ENCODE results near the gene PLAAT2. TPM values are rescaled to one million over a fixed set of nuclear protein-coding genes. Genes with fewer than 3 reads are reported as not detected.
"Not testable (repeated sequence)": the region's sequence is repeated elsewhere in the genome, so short reads cannot be mapped to it uniquely, and the experiment has no call there.

Gene PLAAT2
- total and polyA plus RNA-seq, 2 donors (not counting 1 experiment from before 2014, with no cell fraction given), result 4.0 TPM; not detected in 1

GRCh38 chr11:63530021-63530420 lies 33.2 kb downstream of the PLAAT2 start:
- DNase-seq (no peak), ATAC-seq (ENCODE audit: low read depth) (no peak)
- H3K9me3 ChIP-seq (ENCODE audit: control extremely low read depth in 1 of 3, control insufficient read depth in 2 of 3, insufficient read depth in 1 of 3, low read length in 2 of 3), result no peaks in the 10 kb centered on the region
- no peaks in the 10 kb centered on the region for H3K36me3 ChIP-seq (replicated peaks in 1 of 2; ENCODE audit: control extremely low read depth in 1 of 2, control insufficient read depth in 1 of 2, extremely low read depth in 1 of 2, insufficient read depth in 2 of 2, low read length in 1 of 2)
- Mint-ChIP-seq H3K4me1 (peaks cover 22% of the 10 kb centered on the region), H3K27ac (no peak overlapping the region), H3K9me3 (ENCODE audit: insufficient read depth) (peaks cover 1% of the 10 kb centered on the region), H3K27me3 (peaks cover 10% of the 10 kb centered on the region), H3K4me3 (no peak overlapping the region)
- no peak overlapping the region for H3K4me3 ChIP-seq (ENCODE audit: control extremely low read depth in 1 of 5, extremely low read depth in 1 of 5, insufficient read depth in 1 of 5, low read depth in 2 of 5, low read length in 4 of 5)
- no CpG with 5 or more reads among the region's 2 CpGs for WGBS (ENCODE audit: insufficient coverage)
- CTCF ChIA-PET, result no interaction called here
- no peaks in the 10 kb centered on the region for H3K79me2 ChIP-seq (ENCODE audit: control insufficient read depth, insufficient read depth, low read length)
- H2AFZ ChIP-seq (ENCODE audit: insufficient read depth, low read depth, low read length, poor library complexity, severe bottlenecking), result no peak overlapping the region
- POLR2A ChIA-PET, result no interaction called here
- H4K20me1 ChIP-seq (ENCODE audit: control insufficient read depth, insufficient read depth, low read length, poor library complexity, severe bottlenecking), result no peaks in the 10 kb centered on the region
- peaks cover 15 to 16% of the 10 kb centered on the region in 2 donors for H3K4me1 ChIP-seq (ENCODE audit: control insufficient read depth in 2 of 2, insufficient read depth in 2 of 2, low read length in 2 of 2)
- no peak overlapping the region for H3K9ac ChIP-seq (ENCODE audit: low read length)
- no peak overlapping the region for H3K27ac ChIP-seq (ENCODE audit: low read length in 2 of 2)
- TF ChIP-seq CTCF (IDR thresholded peaks at IDR 0.05) (no peak), EZH2 (IDR thresholded peaks at IDR 0.05; ENCODE audit: borderline replicate concordance, insufficient read depth, low read depth, low read length, poor library complexity, severe bottlenecking) (no peak)
- no peaks in the 10 kb centered on the region for H3K27me3 ChIP-seq (replicated peaks in 1 of 4; ENCODE audit: control extremely low read depth in 1 of 4, control insufficient read depth in 3 of 4, insufficient read depth in 4 of 4, low read length in 3 of 4)
- H3K4me2 ChIP-seq (replicated peaks; ENCODE audit: low read depth, low read length, poor library complexity, severe bottlenecking), result no peak overlapping the region
- intact Hi-C loops (cut with micrococcal nuclease), result no loop called here

GRCh38 chr11:63529373-63529772 lies 33.8 kb downstream of the PLAAT2 start:
- ATAC-seq (ENCODE audit: low read depth); H3K9me3 Mint-ChIP-seq (ENCODE audit: insufficient read depth); H4K20me1 ChIP-seq (ENCODE audit: control insufficient read depth, insufficient read depth, low read length, poor library complexity, severe bottlenecking); POLR2A ChIA-PET; CTCF ChIA-PET; H3K27me3 ChIP-seq (replicated peaks in 1 of 4; ENCODE audit: control extremely low read depth in 1 of 4, control insufficient read depth in 3 of 4, insufficient read depth in 4 of 4, low read length in 3 of 4); H3K4me3 Mint-ChIP-seq; H3K79me2 ChIP-seq (ENCODE audit: control insufficient read depth, insufficient read depth, low read length); H3K27ac Mint-ChIP-seq; intact Hi-C loops (cut with micrococcal nuclease); H3K9ac ChIP-seq (ENCODE audit: low read length); H3K4me2 ChIP-seq (replicated peaks; ENCODE audit: low read depth, low read length, poor library complexity, severe bottlenecking); H2AFZ ChIP-seq (ENCODE audit: insufficient read depth, low read depth, low read length, poor library complexity, severe bottlenecking); H3K4me3 ChIP-seq (ENCODE audit: control extremely low read depth in 1 of 5, extremely low read depth in 1 of 5, insufficient read depth in 1 of 5, low read depth in 2 of 5, low read length in 4 of 5); DNase-seq; H3K27ac ChIP-seq (ENCODE audit: low read length in 2 of 2); H3K9me3 ChIP-seq (ENCODE audit: control extremely low read depth in 1 of 3, control insufficient read depth in 2 of 3, insufficient read depth in 1 of 3, low read length in 2 of 3); H3K36me3 ChIP-seq (replicated peaks in 1 of 2; ENCODE audit: control extremely low read depth in 1 of 2, control insufficient read depth in 1 of 2, extremely low read depth in 1 of 2, insufficient read depth in 2 of 2, low read length in 1 of 2): not testable (repeated sequence)
- peaks cover 19% of the 10 kb centered on the region for H3K4me1 Mint-ChIP-seq
- H3K27me3 Mint-ChIP-seq, result peaks cover 12% of the 10 kb centered on the region
- peaks cover 14 to 15% of the 10 kb centered on the region in 2 donors for H3K4me1 ChIP-seq (ENCODE audit: control insufficient read depth in 2 of 2, insufficient read depth in 2 of 2, low read length in 2 of 2)
- 96% methylated on average over 5 of the region's 6 CpGs for WGBS (ENCODE audit: insufficient coverage)

- H3K27ac Mint-ChIP-seq; H3K27ac ChIP-seq (ENCODE audit: low read length in 2 of 2); CTCF ChIA-PET; H3K36me3 ChIP-seq (replicated peaks in 1 of 2; ENCODE audit: control extremely low read depth in 1 of 2, control insufficient read depth in 1 of 2, extremely low read depth in 1 of 2, insufficient read depth in 2 of 2, low read length in 1 of 2); H3K4me3 ChIP-seq (ENCODE audit: control extremely low read depth in 1 of 5, extremely low read depth in 1 of 5, insufficient read depth in 1 of 5, low read depth in 2 of 5, low read length in 4 of 5); H2AFZ ChIP-seq (ENCODE audit: insufficient read depth, low read depth, low read length, poor library complexity, severe bottlenecking); H3K79me2 ChIP-seq (ENCODE audit: control insufficient read depth, insufficient read depth, low read length); H3K27me3 ChIP-seq (replicated peaks in 1 of 4; ENCODE audit: control extremely low read depth in 1 of 4, control insufficient read depth in 3 of 4, insufficient read depth in 4 of 4, low read length in 3 of 4); POLR2A ChIA-PET; H3K4me2 ChIP-seq (replicated peaks; ENCODE audit: low read depth, low read length, poor library complexity, severe bottlenecking); DNase-seq; H3K4me3 Mint-ChIP-seq; H3K9ac ChIP-seq (ENCODE audit: low read length); ATAC-seq (ENCODE audit: low read depth); H3K9me3 ChIP-seq (ENCODE audit: control extremely low read depth in 1 of 3, control insufficient read depth in 2 of 3, insufficient read depth in 1 of 3, low read length in 2 of 3); H4K20me1 ChIP-seq (ENCODE audit: control insufficient read depth, insufficient read depth, low read length, poor library complexity, severe bottlenecking); H3K9me3 Mint-ChIP-seq (ENCODE audit: insufficient read depth); intact Hi-C loops (cut with micrococcal nuclease): not testable (repeated sequence)
- WGBS (ENCODE audit: insufficient coverage), result 86% methylated on average over 1 of the region's 3 CpGs
- peaks cover 14 to 15% of the 10 kb centered on the region in 2 donors for H3K4me1 ChIP-seq (ENCODE audit: control insufficient read depth in 2 of 2, insufficient read depth in 2 of 2, low read length in 2 of 2)
- H3K27me3 Mint-ChIP-seq, result peaks cover 18% of the 10 kb centered on the region
- peaks cover 19% of the 10 kb centered on the region for H3K4me1 Mint-ChIP-seq
Observed at GRCh38 chr11:63528729-63529278, 34.4 kb downstream of the PLAAT2 start.
